Smooth muscle cell (in vitro differentiated cells): ENCODE results near the gene TMEM269. TPM values are rescaled to one million over a fixed set of nuclear protein-coding genes. Genes with fewer than 3 reads are reported as not detected.
A peak's percentile ranks its signal among the peaks of the same experiment; 100 is the strongest.

Experiments used
- DNase-seq: peaks from one replicate; lab custom pipeline; 2025; ENCODE audit not compliant: unreplicated experiment; lab: John Stamatoyannopoulos, UW
- H2AFZ ChIP-seq: fragments of 200-600 bp; sonication (generic); 2 replicates; pipeline ENCODE4 v1.6.0; 2016; ENCODE audit warnings: antibody characterized with exemption, low read depth, mild to moderate bottlenecking
- H3F3A ChIP-seq: fragments of 200-600 bp; sonication (generic); 2 replicates; pipeline ENCODE4 v1.6.0; 2017; ENCODE audit warnings: antibody characterized with exemption, low read depth
- H3K27ac ChIP-seq: fragments of 200-600 bp; sonication (generic); 2 replicates; pipeline ENCODE4 v1.5.1; 2016; ENCODE audit warnings: low read depth, mild to moderate bottlenecking
- H3K27me3 ChIP-seq: fragments of 200-600 bp; sonication (generic); 2 replicates; pipeline ENCODE4 v1.6.1; 2016; ENCODE audit warnings: low read depth, mild to moderate bottlenecking
- H3K36me3 ChIP-seq: fragments of 200-600 bp; sonication (generic); 2 replicates; pipeline ENCODE4 v1.5.1; 2016; ENCODE audit warnings: low read depth
- H3K4me1 ChIP-seq: fragments of 200-600 bp; sonication (generic); 2 replicates; pipeline ENCODE4 v1.5.1; 2016; ENCODE audit warnings: low read depth
- H3K4me2 ChIP-seq: fragments of 200-600 bp; sonication (generic); 2 replicates; pipeline ENCODE4 v1.6.0; 2016; ENCODE audit warnings: mild to moderate bottlenecking
- H3K4me3 ChIP-seq: fragments of 200-600 bp; sonication (generic); 2 replicates; pipeline ENCODE4 v1.5.1; 2016; ENCODE audit warnings: mild to moderate bottlenecking
- H3K79me2 ChIP-seq: fragments of 200-600 bp; sonication (generic); 2 replicates; pipeline ENCODE4 v1.6.0; 2016; ENCODE audit warnings: low read depth, mild to moderate bottlenecking
- H3K9ac ChIP-seq: fragments of 200-600 bp; sonication (generic); 2 replicates; pipeline ENCODE4 v1.6.0; 2016; ENCODE audit warnings: low read depth
- H3K9me3 ChIP-seq: fragments of 200-600 bp; sonication (generic); replicated peaks from 2 replicates; pipeline ENCODE4 v1.5.1; 2016; ENCODE audit warnings: low read depth
- H4K20me1 ChIP-seq: fragments of 200-600 bp; sonication (generic); 2 replicates; pipeline ENCODE4 v1.6.0; 2016; ENCODE audit warnings: low read depth
- CTCF ChIP-seq: fragments of 200-600 bp; sonication (generic); IDR thresholded peaks from 2 replicates; pipeline ENCODE4 v1.5.1; 2017; ENCODE audit warnings: borderline replicate concordance, mild to moderate bottlenecking, antibody characterized with exemption; ENCODE audit not compliant: insufficient read depth, poor library complexity, severe bottlenecking
- WGBS: methylation state at CpG from one replicate; pipeline ENCODE4 v1.1.7; 2016; ENCODE audit warnings: low lambda C conversion rate; 5-methylcytosine and 5-hydroxymethylcytosine counted together
- polyA plus RNA-seq: library from polyadenylated mRNA; unstranded; fragments of >200 nt; fragmentation: Nextera tagmentation; extraction: Ambion mirVana; gene quantifications from 2 replicates; pipeline ENCODE4 v1.2.1, GENCODE V29; 2016
- total RNA-seq: library from RNA; depleted of rRNA; stranded (reverse); fragments of >200 nt; gene quantifications from 2 replicates; pipeline ENCODE4 v1.2.3, GENCODE V29; 2014

TMEM269 gene
- total and polyA plus RNA-seq, 2 experiments from 2014 or later, result 0.15 to 0.36 TPM

GRCh38 chr1:42841010-42841409 lies 56.2 kb downstream of the TMEM269 start:
- DNase-seq, result no peak
- H3F3A ChIP-seq, result no peaks in the 10 kb centered on the region
- no peak for TF ChIP-seq CTCF
- H3K9me3 ChIP-seq, result no peaks in the 10 kb centered on the region
- H3K4me1 ChIP-seq, result peaks cover 4% of the 10 kb centered on the region
- no peaks in the 10 kb centered on the region for H3K36me3 ChIP-seq
- 91% methylated on average over 3 of the region's 3 CpGs for WGBS
- no peaks in the 10 kb centered on the region for H3K79me2 ChIP-seq
- no peaks in the 10 kb centered on the region for H3K27me3 ChIP-seq
- no peak overlapping the region for H3K9ac ChIP-seq
- H3K27ac ChIP-seq, result no peak overlapping the region
- H3K4me3 ChIP-seq, result no peak overlapping the region
- no peaks in the 10 kb centered on the region for H4K20me1 ChIP-seq
- H3K4me2 ChIP-seq, result no peak overlapping the region
- no peak overlapping the region for H2AFZ ChIP-seq

- Histone ChIP-seq H3K9me3 (no peaks in the 10 kb centered on the region), H3F3A (no peaks in the 10 kb centered on the region), H4K20me1 (no peaks in the 10 kb centered on the region), H3K4me2 (no peak overlapping the region), H2AFZ (no peak overlapping the region), H3K9ac (no peak overlapping the region), H3K36me3 (no peaks in the 10 kb centered on the region), H3K4me1 (peaks cover 4% of the 10 kb centered on the region), H3K27me3 (no peaks in the 10 kb centered on the region), H3K79me2 (no peaks in the 10 kb centered on the region), H3K27ac (no peak overlapping the region), H3K4me3 (no peak overlapping the region)
- 98% methylated on average over 2 of the region's 2 CpGs for WGBS
- TF ChIP-seq CTCF, result no peak
- DNase-seq, result no peak
These were observed 56.8 kb downstream of the TMEM269 start for GRCh38 chr1:42841440-42842147.

- Histone ChIP-seq H3K9ac (no peak overlapping the region), H3K9me3 (no peaks in the 10 kb centered on the region), H3K27me3 (no peaks in the 10 kb centered on the region), H2AFZ (no peak overlapping the region), H3K27ac (no peak overlapping the region), H3K36me3 (peaks cover 9% of the 10 kb centered on the region), H3K4me1 (peaks cover 14% of the 10 kb centered on the region), H3K79me2 (peaks cover 14% of the 10 kb centered on the region), H3K4me3 (no peak overlapping the region), H4K20me1 (no peaks in the 10 kb centered on the region), H3F3A (no peaks in the 10 kb centered on the region), H3K4me2 (peak overlapping the region; percentile 96)
- WGBS, result 93% methylated on average over 4 of the region's 4 CpGs
- no peak for DNase-seq
- TF ChIP-seq CTCF, result no peak
These were observed 59.9 kb downstream of the TMEM269 start for GRCh38 chr1:42844592-42845140.

- peaks cover 10% of the 10 kb centered on the region for H3K36me3 ChIP-seq
- H3K27ac ChIP-seq, result no peak overlapping the region
- no peak overlapping the region for H2AFZ ChIP-seq
- H4K20me1 ChIP-seq, result no peaks in the 10 kb centered on the region
- no peaks in the 10 kb centered on the region for H3K27me3 ChIP-seq
- peak overlapping the region; percentile 96 for H3K4me2 ChIP-seq
- H3K4me1 ChIP-seq, result peaks cover 14% of the 10 kb centered on the region
- no peaks in the 10 kb centered on the region for H3K9me3 ChIP-seq
- 87% methylated on average over 1 of the region's 1 CpG for WGBS
- no peak for DNase-seq
- H3F3A ChIP-seq, result no peaks in the 10 kb centered on the region
- TF ChIP-seq CTCF, result no peak
- peaks cover 14% of the 10 kb centered on the region for H3K79me2 ChIP-seq
- no peak overlapping the region for H3K9ac ChIP-seq
- peak overlapping the region; percentile 81 for H3K4me3 ChIP-seq
These were observed 60.4 kb downstream of the TMEM269 start for GRCh38 chr1:42845193-42845592.
